HepG2 (cell line): ENCODE measurements around the gene IL17RC. TPM values are rescaled to one million over a fixed set of nuclear protein-coding genes. Genes with fewer than 3 reads are reported as not detected.

Experiments
- FOXM1 ChIP-seq: sonication (generic); formaldehyde crosslinking; IDR thresholded peaks from 2 replicates; pipeline ENCODE4 v1.5.0; 2020; ENCODE audit warnings: missing genetic modification reagents
- GATAD1 ChIP-seq: IDR thresholded peaks from 2 replicates; pipeline ENCODE4 v1.6.1; 2016; ENCODE audit warnings: missing genetic modification reagents, missing compliant biosample characterization
- HCFC1 ChIP-seq: fragments of 150-350 bp; IDR thresholded peaks from 2 replicates; pipeline ENCODE4 v1.6.1; 2014; ENCODE audit warnings: low read depth, low read length
- MTF2 ChIP-seq: sonication (generic); formaldehyde crosslinking; IDR thresholded peaks from 2 replicates; pipeline ENCODE4 v1.5.0; 2020; ENCODE audit warnings: missing genetic modification reagents, borderline replicate concordance
- RFXANK ChIP-seq: IDR thresholded peaks from 2 replicates; pipeline ENCODE4 v1.6.1; 2016
- TCF7 ChIP-seq: sonication (generic); IDR thresholded peaks from 2 replicates; pipeline ENCODE4 v1.6.1; 2016; ENCODE audit warnings: antibody characterized with exemption, low read depth
- ZBTB3 ChIP-seq: sonication (generic); formaldehyde crosslinking; IDR thresholded peaks from 2 replicates; pipeline ENCODE4 v1.4.0; 2020; ENCODE audit warnings: low read depth, mild to moderate bottlenecking, moderate library complexity, missing genetic modification reagents, borderline replicate concordance
- ZNF484 ChIP-seq: sonication (generic); formaldehyde crosslinking; IDR thresholded peaks from 2 replicates; pipeline ENCODE4 v1.5.1; 2020; ENCODE audit warnings: mild to moderate bottlenecking, low read depth, missing genetic modification reagents, borderline replicate concordance
- ZNF879 ChIP-seq: sonication (generic); formaldehyde crosslinking; IDR thresholded peaks from 2 replicates; pipeline ENCODE4 v1.8.1; 2023; ENCODE audit warnings: missing genetic modification reagents
- polyA plus RNA-seq, 8 experiments: library from polyadenylated mRNA; depleted of rRNA in 3 of 8; stranded (reverse) in 7 of 8; unstranded in 1 of 8; fragments of >200 nt; fragmentation: Illumina TruSeq in 4 of 8; extraction: Trizol in 4 of 8; gene quantifications; 2 replicates each; pipeline versions ENCODE4 v1.2.1 to v1.2.3, GENCODE V29; 2011 to 2016; ENCODE audit warnings: low read depth in 4 of 8, missing spikeins in 1 of 8, mixed read lengths in 1 of 8; ENCODE audit not compliant: insufficient read depth in 1 of 8
- total RNA-seq, 5 experiments: library from RNA; depleted of rRNA; stranded (reverse); fragments of >200 nt; fragmentation: Illumina TruSeq; extraction: Trizol; gene quantifications; 2 replicates each; pipeline ENCODE4 v1.2.3, GENCODE V29; 2016; ENCODE audit warnings: low read depth in 1 of 5
- TF ChIP-seq, protein P1 (sequence below): sonication (generic); formaldehyde crosslinking; IDR thresholded peaks from 2 replicates; pipeline ENCODE4 v1.5.0; 2020; ENCODE audit warnings: missing genetic modification reagents, mild to moderate bottlenecking, borderline replicate concordance
- TF ChIP-seq, protein P2 (sequence below), 2 experiments: IDR thresholded peaks; 2 replicates each; pipeline ENCODE4 v1.6.1; 2011 to 2012; ENCODE audit warnings: low read length in 2 of 2, borderline replicate concordance in 1 of 2, low read depth in 1 of 2, mild to moderate bottlenecking in 1 of 2, moderate library complexity in 1 of 2
- TF ChIP-seq, protein P3 (sequence below): IDR thresholded peaks from 2 replicates; pipeline ENCODE4 v1.6.1; 2012; ENCODE audit warnings: inconsistent platforms
- TF ChIP-seq, protein P4 (sequence below): sonication (generic); formaldehyde crosslinking; IDR thresholded peaks from 2 replicates; pipeline ENCODE4 v1.4.0; 2020; ENCODE audit warnings: missing genetic modification reagents
- TF ChIP-seq, protein P5 (sequence below): fragments of 450-650 bp; IDR thresholded peaks from 2 replicates; pipeline ENCODE4 v1.6.1; 2017; ENCODE audit warnings: mild to moderate bottlenecking
- TF ChIP-seq, protein P6 (sequence below): sonication (generic); formaldehyde crosslinking; IDR thresholded peaks from 2 replicates; pipeline ENCODE4 v1.5.1; 2020; ENCODE audit warnings: mild to moderate bottlenecking, missing genetic modification reagents, moderate library complexity
- TF ChIP-seq, protein P7 (sequence below): sonication (generic); formaldehyde crosslinking; IDR thresholded peaks from 2 replicates; pipeline ENCODE4 v1.4.0; 2020; ENCODE audit warnings: missing genetic modification reagents

IL17RC gene
- total and polyA plus RNA-seq, 2 of the 13 experiments (the other 11 are each of a cell fraction or from before 2014, with no cell fraction given), result 20.7 to 24.0 TPM

DNA sequence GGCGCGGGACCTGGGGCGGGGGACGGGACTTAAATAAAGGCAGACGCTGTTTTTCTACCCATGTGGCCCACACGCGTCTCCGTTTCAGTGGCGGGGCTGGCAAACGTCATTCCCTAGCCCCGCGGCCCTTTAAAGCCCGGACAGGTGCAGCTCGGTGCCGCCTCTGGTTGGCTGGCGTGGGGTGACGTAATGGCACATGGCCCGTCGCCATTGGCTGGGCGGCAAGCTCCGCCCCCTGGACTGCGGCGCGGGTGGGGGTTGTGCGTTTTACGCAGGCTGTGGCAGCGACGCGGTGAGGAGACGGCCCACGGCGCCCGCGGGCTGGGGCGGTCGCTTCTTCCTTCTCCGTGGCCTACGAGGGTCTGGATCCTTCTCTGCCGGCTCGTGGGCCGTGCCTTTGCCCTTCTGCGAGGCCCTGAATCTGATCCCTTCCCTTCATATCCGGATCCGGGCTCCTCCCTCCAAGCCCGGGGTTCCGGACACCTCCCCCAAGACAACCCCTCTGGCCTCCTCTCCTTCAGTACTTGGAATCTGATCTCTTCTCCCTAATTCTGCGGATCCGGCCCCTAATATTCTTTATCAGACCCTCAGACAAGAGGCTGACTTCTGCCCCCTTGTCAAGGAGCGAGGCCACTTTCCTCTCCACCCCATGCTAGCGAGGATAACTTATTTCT, 16.8 kb downstream of the IL17RC start, which contains the start of gene CRELD1 (continued):
- TF ChIP-seq GATAD1 (CRISPR knock-in tag) (peak; percentile 77), ZNF879 (CRISPR knock-in tag) (peak; percentile 5; the same call in 1 of the 2 replicates), TCF7 (no peak), ZBTB3 (no peak), RFXANK (CRISPR knock-in tag) (peak; percentile 92), ZNF484 (CRISPR knock-in tag) (no peak), HCFC1 (no peak), FOXM1 (CRISPR knock-in tag) (no peak), MTF2 (CRISPR knock-in tag) (0 out of 2 replicates have a peak, but pooled peaks have one; percentile 30)
- TF ChIP-seq, protein P1, sequence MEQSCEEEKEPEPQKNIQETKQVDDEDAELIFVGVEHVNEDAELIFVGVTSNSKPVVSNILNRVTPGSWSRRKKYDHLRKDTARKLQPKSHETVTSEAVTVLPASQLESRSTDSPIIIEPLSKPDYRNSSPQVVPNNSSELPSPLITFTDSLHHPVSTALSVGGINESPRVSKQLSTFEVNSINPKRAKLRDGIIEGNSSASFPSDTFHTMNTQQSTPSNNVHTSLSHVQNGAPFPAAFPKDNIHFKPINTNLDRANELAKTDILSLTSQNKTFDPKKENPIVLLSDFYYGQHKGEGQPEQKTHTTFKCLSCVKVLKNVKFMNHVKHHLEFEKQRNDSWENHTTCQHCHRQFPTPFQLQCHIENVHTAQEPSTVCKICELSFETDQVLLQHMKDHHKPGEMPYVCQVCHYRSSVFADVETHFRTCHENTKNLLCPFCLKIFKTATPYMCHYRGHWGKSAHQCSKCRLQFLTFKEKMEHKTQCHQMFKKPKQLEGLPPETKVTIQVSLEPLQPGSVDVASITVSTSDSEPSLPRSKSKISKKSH, result peak; percentile 19; the same call in 1 of the 2 replicates
- TF ChIP-seq, protein P2, sequence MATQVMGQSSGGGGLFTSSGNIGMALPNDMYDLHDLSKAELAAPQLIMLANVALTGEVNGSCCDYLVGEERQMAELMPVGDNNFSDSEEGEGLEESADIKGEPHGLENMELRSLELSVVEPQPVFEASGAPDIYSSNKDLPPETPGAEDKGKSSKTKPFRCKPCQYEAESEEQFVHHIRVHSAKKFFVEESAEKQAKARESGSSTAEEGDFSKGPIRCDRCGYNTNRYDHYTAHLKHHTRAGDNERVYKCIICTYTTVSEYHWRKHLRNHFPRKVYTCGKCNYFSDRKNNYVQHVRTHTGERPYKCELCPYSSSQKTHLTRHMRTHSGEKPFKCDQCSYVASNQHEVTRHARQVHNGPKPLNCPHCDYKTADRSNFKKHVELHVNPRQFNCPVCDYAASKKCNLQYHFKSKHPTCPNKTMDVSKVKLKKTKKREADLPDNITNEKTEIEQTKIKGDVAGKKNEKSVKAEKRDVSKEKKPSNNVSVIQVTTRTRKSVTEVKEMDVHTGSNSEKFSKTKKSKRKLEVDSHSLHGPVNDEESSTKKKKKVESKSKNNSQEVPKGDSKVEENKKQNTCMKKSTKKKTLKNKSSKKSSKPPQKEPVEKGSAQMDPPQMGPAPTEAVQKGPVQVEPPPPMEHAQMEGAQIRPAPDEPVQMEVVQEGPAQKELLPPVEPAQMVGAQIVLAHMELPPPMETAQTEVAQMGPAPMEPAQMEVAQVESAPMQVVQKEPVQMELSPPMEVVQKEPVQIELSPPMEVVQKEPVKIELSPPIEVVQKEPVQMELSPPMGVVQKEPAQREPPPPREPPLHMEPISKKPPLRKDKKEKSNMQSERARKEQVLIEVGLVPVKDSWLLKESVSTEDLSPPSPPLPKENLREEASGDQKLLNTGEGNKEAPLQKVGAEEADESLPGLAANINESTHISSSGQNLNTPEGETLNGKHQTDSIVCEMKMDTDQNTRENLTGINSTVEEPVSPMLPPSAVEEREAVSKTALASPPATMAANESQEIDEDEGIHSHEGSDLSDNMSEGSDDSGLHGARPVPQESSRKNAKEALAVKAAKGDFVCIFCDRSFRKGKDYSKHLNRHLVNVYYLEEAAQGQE (IDR thresholded peaks at IDR 0.05; ENCODE audit: borderline replicate concordance in 1 of 2, low read depth in 1 of 2, low read length in 2 of 2), result peak in 1 of 2 experiments; percentile 41; a peak in 1 of 4 replicates
- TF ChIP-seq, protein P3, sequence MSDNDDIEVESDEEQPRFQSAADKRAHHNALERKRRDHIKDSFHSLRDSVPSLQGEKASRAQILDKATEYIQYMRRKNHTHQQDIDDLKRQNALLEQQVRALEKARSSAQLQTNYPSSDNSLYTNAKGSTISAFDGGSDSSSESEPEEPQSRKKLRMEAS, result peak; percentile 96
- TF ChIP-seq, protein P4, sequence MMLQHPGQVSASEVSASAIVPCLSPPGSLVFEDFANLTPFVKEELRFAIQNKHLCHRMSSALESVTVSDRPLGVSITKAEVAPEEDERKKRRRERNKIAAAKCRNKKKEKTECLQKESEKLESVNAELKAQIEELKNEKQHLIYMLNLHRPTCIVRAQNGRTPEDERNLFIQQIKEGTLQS (CRISPR knock-in tag), result peak; percentile 13
- TF ChIP-seq, protein P5, sequence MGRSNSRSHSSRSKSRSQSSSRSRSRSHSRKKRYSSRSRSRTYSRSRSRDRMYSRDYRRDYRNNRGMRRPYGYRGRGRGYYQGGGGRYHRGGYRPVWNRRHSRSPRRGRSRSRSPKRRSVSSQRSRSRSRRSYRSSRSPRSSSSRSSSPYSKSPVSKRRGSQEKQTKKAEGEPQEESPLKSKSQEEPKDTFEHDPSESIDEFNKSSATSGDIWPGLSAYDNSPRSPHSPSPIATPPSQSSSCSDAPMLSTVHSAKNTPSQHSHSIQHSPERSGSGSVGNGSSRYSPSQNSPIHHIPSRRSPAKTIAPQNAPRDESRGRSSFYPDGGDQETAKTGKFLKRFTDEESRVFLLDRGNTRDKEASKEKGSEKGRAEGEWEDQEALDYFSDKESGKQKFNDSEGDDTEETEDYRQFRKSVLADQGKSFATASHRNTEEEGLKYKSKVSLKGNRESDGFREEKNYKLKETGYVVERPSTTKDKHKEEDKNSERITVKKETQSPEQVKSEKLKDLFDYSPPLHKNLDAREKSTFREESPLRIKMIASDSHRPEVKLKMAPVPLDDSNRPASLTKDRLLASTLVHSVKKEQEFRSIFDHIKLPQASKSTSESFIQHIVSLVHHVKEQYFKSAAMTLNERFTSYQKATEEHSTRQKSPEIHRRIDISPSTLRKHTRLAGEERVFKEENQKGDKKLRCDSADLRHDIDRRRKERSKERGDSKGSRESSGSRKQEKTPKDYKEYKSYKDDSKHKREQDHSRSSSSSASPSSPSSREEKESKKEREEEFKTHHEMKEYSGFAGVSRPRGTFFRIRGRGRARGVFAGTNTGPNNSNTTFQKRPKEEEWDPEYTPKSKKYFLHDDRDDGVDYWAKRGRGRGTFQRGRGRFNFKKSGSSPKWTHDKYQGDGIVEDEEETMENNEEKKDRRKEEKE, result no peak
- TF ChIP-seq, protein P6, sequence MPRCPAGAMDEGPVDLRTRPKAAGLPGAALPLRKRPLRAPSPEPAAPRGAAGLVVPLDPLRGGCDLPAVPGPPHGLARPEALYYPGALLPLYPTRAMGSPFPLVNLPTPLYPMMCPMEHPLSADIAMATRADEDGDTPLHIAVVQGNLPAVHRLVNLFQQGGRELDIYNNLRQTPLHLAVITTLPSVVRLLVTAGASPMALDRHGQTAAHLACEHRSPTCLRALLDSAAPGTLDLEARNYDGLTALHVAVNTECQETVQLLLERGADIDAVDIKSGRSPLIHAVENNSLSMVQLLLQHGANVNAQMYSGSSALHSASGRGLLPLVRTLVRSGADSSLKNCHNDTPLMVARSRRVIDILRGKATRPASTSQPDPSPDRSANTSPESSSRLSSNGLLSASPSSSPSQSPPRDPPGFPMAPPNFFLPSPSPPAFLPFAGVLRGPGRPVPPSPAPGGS (CRISPR knock-in tag), result no peak
- TF ChIP-seq, protein P7, sequence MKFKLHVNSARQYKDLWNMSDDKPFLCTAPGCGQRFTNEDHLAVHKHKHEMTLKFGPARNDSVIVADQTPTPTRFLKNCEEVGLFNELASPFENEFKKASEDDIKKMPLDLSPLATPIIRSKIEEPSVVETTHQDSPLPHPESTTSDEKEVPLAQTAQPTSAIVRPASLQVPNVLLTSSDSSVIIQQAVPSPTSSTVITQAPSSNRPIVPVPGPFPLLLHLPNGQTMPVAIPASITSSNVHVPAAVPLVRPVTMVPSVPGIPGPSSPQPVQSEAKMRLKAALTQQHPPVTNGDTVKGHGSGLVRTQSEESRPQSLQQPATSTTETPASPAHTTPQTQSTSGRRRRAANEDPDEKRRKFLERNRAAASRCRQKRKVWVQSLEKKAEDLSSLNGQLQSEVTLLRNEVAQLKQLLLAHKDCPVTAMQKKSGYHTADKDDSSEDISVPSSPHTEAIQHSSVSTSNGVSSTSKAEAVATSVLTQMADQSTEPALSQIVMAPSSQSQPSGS (CRISPR knock-in tag), result peak; percentile 96
